GM19193 (cell line): Measurements from ENCODE around the gene TSPOAP1.

ENCODE experiments used
- POLR2A ChIP-seq: IDR thresholded peaks from 4 replicates; pipeline ENCODE4 v1.6.1; 2011; ENCODE audit not compliant: insufficient read depth, insufficient read length; ENCODE audit errors: extremely low read depth

Gene TSPOAP1

GRCh38 chr17:58279016-58279711 is 49.4 kb downstream of the TSPOAP1 start:
- TF ChIP-seq POLR2A: no peak

- TF ChIP-seq POLR2A: no peak
These were observed 50.0 kb downstream of the TSPOAP1 start for GRCh38 chr17:58278661-58279015.

GRCh38 chr17:58277802-58278595 is 50.6 kb downstream of the TSPOAP1 start:
- no peak for TF ChIP-seq POLR2A

GRCh38 chr17:58277107-58277801 is 51.3 kb downstream of the TSPOAP1 start:
- no peak for TF ChIP-seq POLR2A

- TF ChIP-seq POLR2A: no peak
These were observed 52.2 kb downstream of the TSPOAP1 start for GRCh38 chr17:58276423-58276822.

- TF ChIP-seq POLR2A: no peak
These were observed 53.2 kb downstream of the TSPOAP1 start for GRCh38 chr17:58275417-58275816.

- TF ChIP-seq POLR2A: no peak
These were observed 55.0 kb downstream of the TSPOAP1 start for GRCh38 chr17:58273453-58274104.

- TF ChIP-seq POLR2A: no peak
These were observed 56.0 kb downstream of the TSPOAP1 start for GRCh38 chr17:58272367-58273280.

GRCh38 chr17:58271216-58271931 is 57.2 kb downstream of the TSPOAP1 start:
- TF ChIP-seq POLR2A: no peak

GRCh38 chr17:58270476-58271215 is 57.9 kb downstream of the TSPOAP1 start:
- no peak for TF ChIP-seq POLR2A

GRCh38 chr17:58269557-58270291 is 58.9 kb downstream of the TSPOAP1 start:
- TF ChIP-seq POLR2A: no peak
